Measurements from ENCODE around the gene DGKB. TPM values are rescaled to one million over a fixed set of nuclear protein-coding genes. Genes with fewer than 3 reads are reported as not detected.

DGKB gene
- total RNA-seq, 1 donor from 2014 or later = 0.72 TPM

GRCh38 chr7:14424675-14425074 lies 477.9 kb downstream of the DGKB start:
- H3K9me3 Mint-ChIP-seq = peaks cover 13% of the 10 kb centered on the region
- no peaks in the 10 kb centered on the region for H3K27me3 Mint-ChIP-seq (ENCODE audit: low read depth)
- no peaks in the 10 kb centered on the region for H3K36me3 Mint-ChIP-seq (ENCODE audit: low read depth)
- no peak overlapping the region for H3K27ac Mint-ChIP-seq (ENCODE audit: unreplicated experiment)
- DNase-seq (ENCODE audit: low read depth, low spot score) = no peak
- TF ChIP-seq, protein P1, sequence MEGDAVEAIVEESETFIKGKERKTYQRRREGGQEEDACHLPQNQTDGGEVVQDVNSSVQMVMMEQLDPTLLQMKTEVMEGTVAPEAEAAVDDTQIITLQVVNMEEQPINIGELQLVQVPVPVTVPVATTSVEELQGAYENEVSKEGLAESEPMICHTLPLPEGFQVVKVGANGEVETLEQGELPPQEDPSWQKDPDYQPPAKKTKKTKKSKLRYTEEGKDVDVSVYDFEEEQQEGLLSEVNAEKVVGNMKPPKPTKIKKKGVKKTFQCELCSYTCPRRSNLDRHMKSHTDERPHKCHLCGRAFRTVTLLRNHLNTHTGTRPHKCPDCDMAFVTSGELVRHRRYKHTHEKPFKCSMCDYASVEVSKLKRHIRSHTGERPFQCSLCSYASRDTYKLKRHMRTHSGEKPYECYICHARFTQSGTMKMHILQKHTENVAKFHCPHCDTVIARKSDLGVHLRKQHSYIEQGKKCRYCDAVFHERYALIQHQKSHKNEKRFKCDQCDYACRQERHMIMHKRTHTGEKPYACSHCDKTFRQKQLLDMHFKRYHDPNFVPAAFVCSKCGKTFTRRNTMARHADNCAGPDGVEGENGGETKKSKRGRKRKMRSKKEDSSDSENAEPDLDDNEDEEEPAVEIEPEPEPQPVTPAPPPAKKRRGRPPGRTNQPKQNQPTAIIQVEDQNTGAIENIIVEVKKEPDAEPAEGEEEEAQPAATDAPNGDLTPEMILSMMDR (conservative IDR thresholded peaks at IDR 0.05) = no peak
- H3K4me3 Mint-ChIP-seq = no peak overlapping the region
- peaks cover 6% of the 10 kb centered on the region for H3K4me1 Mint-ChIP-seq

- H3K4me1 Mint-ChIP-seq = peaks cover 10% of the 10 kb centered on the region
- TF ChIP-seq, protein P1 (conservative IDR thresholded peaks at IDR 0.05) = no peak
- no peak for DNase-seq (ENCODE audit: low read depth, low spot score)
These were observed 481.8 kb downstream of the DGKB start for GRCh38 chr7:14420768-14421167.

DNA sequence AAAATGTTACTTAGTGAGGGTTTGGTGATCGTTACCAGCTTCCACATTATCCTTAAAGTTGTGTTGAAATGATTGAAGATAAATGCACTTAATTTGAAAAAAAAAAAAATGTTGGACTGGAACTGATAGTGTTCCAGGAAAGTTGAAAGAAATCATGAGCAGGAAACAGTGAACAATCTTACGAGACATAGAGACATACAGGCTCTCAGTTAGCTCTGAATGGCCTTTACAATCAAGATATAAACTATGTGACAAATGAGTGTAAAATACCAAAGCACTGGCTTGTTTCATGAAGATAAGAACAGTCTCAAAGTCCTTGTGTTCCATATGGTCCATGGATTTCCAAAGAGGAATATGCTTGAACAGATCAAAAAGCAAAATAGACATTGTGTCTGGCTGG lies 483.0 kb downstream of the DGKB start:
- Mint-ChIP-seq H3K4me3 (no peak overlapping the region), H3K36me3 (ENCODE audit: low read depth) (peaks cover 3% of the 10 kb centered on the region), H3K27me3 (ENCODE audit: low read depth) (no peaks in the 10 kb centered on the region), H3K9me3 (peaks cover 11% of the 10 kb centered on the region), H3K4me1 (peaks cover 10% of the 10 kb centered on the region), H3K27ac (ENCODE audit: unreplicated experiment) (no peak overlapping the region)
- DNase-seq (ENCODE audit: low read depth, low spot score) = no peak
- TF ChIP-seq, protein P1 (conservative IDR thresholded peaks at IDR 0.05) = no peak

More at GRCh38 chr7:14420768-14421167, 481.8 kb downstream of the DGKB start:
- Mint-ChIP-seq H3K27me3 (ENCODE audit: low read depth) (no peaks in the 10 kb centered on the region), H3K36me3 (ENCODE audit: low read depth) (peaks cover 3% of the 10 kb centered on the region), H3K4me3 (no peak overlapping the region), H3K9me3 (peaks cover 11% of the 10 kb centered on the region), H3K27ac (ENCODE audit: unreplicated experiment) (no peak overlapping the region)

DNA sequence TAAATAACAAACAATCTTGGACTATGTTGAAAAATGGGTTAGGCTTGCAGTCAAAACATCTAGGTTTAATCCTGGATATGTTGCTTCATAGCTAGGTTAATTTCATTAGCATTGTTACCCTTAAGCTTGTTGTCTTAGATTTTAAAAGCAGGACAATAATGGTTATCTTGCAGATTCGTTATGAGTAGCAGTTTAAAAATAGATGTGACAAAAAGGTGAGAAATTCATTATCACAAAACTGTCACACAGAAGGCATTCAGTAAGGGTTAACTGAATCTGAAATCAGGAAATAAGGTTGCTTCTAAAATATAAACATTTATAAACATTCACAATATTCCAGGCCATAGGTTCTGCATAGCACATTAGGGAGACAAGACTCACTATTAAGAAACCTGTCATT lies 483.9 kb downstream of the DGKB start:
- Mint-ChIP-seq H3K4me3 (no peak overlapping the region), H3K36me3 (ENCODE audit: low read depth) (peaks cover 3% of the 10 kb centered on the region), H3K9me3 (peaks cover 8% of the 10 kb centered on the region), H3K27ac (ENCODE audit: unreplicated experiment) (no peak overlapping the region), H3K4me1 (peaks cover 10% of the 10 kb centered on the region), H3K27me3 (ENCODE audit: low read depth) (no peaks in the 10 kb centered on the region)
- no peak for DNase-seq (ENCODE audit: low read depth, low spot score)
- TF ChIP-seq, protein P1 (conservative IDR thresholded peaks at IDR 0.05) = no peak

GRCh38 chr7:14414274-14414986 lies 488.1 kb downstream of the DGKB start:
- TF ChIP-seq, protein P1 (conservative IDR thresholded peaks at IDR 0.05) = no peak
- Mint-ChIP-seq H3K27ac (ENCODE audit: unreplicated experiment) (no peak overlapping the region), H3K4me3 (no peak overlapping the region), H3K9me3 (peaks cover 4% of the 10 kb centered on the region), H3K4me1 (peaks cover 1% of the 10 kb centered on the region), H3K36me3 (ENCODE audit: low read depth) (peaks cover 3% of the 10 kb centered on the region), H3K27me3 (ENCODE audit: low read depth) (no peaks in the 10 kb centered on the region)
- DNase-seq (ENCODE audit: low read depth, low spot score) = no peak

All from neural crest cell (in vitro differentiated cells).